Endothelial cell (in vitro differentiated cells): ENCODE results near the gene FAP. TPM values are rescaled to one million over a fixed set of nuclear protein-coding genes. Genes with fewer than 3 reads are reported as not detected.

Experiments
- DNase-seq: peaks from one replicate; pipeline ENCODE4 v3.0.0; 2021; ENCODE audit warnings: low spot score
- H3K27ac Mint-ChIP-seq: one replicate; pipeline ENCODE4 v1.8.0; 2021; ENCODE audit warnings: mixed read lengths, inconsistent platforms; ENCODE audit not compliant: unreplicated experiment
- H3K27me3 Mint-ChIP-seq: one replicate; pipeline ENCODE4 v1.8.0; 2021; ENCODE audit warnings: mild to moderate bottlenecking, moderate library complexity, mixed read lengths, inconsistent platforms; ENCODE audit not compliant: unreplicated experiment
- H3K36me3 Mint-ChIP-seq: one replicate; pipeline ENCODE4 v1.8.0; 2021; ENCODE audit warnings: mild to moderate bottlenecking, low read depth, mixed read lengths, inconsistent platforms; ENCODE audit not compliant: unreplicated experiment
- H3K4me1 Mint-ChIP-seq: one replicate; pipeline ENCODE4 v1.8.0; 2021; ENCODE audit warnings: mild to moderate bottlenecking, mixed read lengths, inconsistent platforms; ENCODE audit not compliant: unreplicated experiment
- H3K4me3 Mint-ChIP-seq: one replicate; pipeline ENCODE4 v1.8.0; 2021; ENCODE audit warnings: mild to moderate bottlenecking, mixed read lengths, inconsistent platforms; ENCODE audit not compliant: unreplicated experiment
- H3K9me3 Mint-ChIP-seq: one replicate; pipeline ENCODE4 v1.8.0; 2021; ENCODE audit warnings: mixed read lengths, inconsistent platforms; ENCODE audit not compliant: unreplicated experiment
- total RNA-seq: library from RNA; stranded (reverse); fragmentation: NEBNext Ultra II Directional; extraction: Animal tissue kit (Norgen Biotek cat#: 25700); gene quantifications from one replicate; pipeline ENCODE4 v1.2.1, GENCODE V29; 2021; ENCODE audit not compliant: unreplicated experiment
- TF ChIP-seq, protein P1 (sequence below): fragments of 200-600 bp; sonication (generic); IDR thresholded peaks from one replicate; pipeline ENCODE4 v1.5.0; 2021; ENCODE audit warnings: antibody characterized with exemption; ENCODE audit not compliant: unreplicated experiment

The FAP gene
- total RNA-seq, 1 donor from 2014 or later = not detected

DNA sequence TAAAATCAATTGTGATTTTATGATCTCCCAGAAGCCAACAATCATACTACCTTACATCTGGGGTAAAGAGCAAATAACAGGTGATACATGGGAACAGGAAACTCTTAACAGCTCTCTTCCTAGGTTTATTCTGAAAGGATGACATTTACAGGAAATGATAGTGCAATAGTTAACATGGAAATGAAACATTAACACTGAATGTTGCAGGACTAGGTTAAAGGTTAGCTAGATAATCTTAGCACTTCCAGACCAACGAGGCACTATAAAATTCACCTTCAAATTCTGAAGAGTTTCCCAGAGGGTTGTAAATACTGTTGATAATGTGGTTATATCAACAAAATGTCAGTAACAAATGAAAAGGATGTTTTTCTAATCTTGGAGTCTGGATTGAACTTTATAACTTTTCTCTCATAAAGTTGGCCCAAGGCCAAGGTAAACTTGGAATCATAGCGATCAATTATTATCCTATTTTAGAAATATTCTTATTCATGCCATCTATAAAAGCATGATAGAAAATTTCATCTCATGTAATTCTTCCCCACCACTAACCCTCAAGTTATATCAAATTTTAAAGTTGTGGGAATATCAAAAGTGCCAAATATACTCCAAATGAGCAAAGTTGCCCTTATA lies 58.3 kb downstream of the FAP start:
- H3K4me3 Mint-ChIP-seq = no peak overlapping the region
- TF ChIP-seq, protein P1, sequence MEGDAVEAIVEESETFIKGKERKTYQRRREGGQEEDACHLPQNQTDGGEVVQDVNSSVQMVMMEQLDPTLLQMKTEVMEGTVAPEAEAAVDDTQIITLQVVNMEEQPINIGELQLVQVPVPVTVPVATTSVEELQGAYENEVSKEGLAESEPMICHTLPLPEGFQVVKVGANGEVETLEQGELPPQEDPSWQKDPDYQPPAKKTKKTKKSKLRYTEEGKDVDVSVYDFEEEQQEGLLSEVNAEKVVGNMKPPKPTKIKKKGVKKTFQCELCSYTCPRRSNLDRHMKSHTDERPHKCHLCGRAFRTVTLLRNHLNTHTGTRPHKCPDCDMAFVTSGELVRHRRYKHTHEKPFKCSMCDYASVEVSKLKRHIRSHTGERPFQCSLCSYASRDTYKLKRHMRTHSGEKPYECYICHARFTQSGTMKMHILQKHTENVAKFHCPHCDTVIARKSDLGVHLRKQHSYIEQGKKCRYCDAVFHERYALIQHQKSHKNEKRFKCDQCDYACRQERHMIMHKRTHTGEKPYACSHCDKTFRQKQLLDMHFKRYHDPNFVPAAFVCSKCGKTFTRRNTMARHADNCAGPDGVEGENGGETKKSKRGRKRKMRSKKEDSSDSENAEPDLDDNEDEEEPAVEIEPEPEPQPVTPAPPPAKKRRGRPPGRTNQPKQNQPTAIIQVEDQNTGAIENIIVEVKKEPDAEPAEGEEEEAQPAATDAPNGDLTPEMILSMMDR = no peak
- no peak overlapping the region for H3K27ac Mint-ChIP-seq
- peaks cover 8% of the 10 kb centered on the region for H3K4me1 Mint-ChIP-seq
- DNase-seq = no peak
- H3K9me3 Mint-ChIP-seq = no peaks in the 10 kb centered on the region
- H3K36me3 Mint-ChIP-seq = no peaks in the 10 kb centered on the region
- H3K27me3 Mint-ChIP-seq = no peaks in the 10 kb centered on the region

DNA sequence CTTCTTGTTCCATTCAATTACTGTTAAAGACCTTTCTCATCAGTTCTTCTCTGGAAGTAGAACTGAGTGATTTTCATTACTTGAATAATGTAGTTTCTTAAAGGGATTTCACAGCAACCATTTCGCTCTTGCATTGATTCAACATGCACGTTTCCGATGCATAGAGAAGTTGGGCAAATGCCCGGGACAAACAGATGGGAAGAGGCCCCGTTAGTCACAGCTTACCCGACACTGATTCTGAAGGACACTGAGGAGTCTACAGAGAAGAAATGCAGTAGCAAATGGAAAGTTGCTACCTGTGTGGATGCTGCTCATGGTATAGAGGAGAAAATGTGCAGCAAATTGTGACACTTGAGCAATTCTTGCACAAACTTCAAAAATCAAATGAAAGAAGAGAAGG lies 58.9 kb downstream of the FAP start:
- no peak overlapping the region for H3K27ac Mint-ChIP-seq
- no peaks in the 10 kb centered on the region for H3K9me3 Mint-ChIP-seq
- TF ChIP-seq, protein P1 = no peak
- H3K4me1 Mint-ChIP-seq = peaks cover 8% of the 10 kb centered on the region
- no peaks in the 10 kb centered on the region for H3K36me3 Mint-ChIP-seq
- H3K4me3 Mint-ChIP-seq = no peak overlapping the region
- no peak for DNase-seq
- H3K27me3 Mint-ChIP-seq = no peaks in the 10 kb centered on the region

DNA sequence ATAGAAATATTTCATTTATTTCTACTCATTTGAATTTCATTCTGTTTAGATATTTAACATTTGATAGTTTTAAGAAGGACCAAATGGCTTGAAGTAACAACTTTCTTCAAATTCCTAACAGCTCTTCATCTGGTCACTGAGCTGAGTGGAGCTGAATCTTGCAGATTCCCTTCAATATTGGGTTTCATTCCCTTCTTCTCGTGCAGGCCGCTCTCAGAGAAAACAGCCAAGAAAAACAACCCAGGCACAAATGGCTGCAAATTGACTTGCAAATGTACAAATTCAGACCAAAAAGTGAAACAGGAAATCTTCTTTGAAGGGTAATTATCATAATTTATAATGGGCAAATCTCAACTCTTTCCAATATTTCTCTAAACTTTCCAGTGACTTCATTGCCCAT lies 60.9 kb downstream of the FAP start:
- Mint-ChIP-seq H3K9me3 (no peaks in the 10 kb centered on the region), H3K4me1 (peaks cover 8% of the 10 kb centered on the region), H3K27me3 (no peaks in the 10 kb centered on the region), H3K27ac (no peak overlapping the region), H3K36me3 (no peaks in the 10 kb centered on the region), H3K4me3 (no peak overlapping the region)
- TF ChIP-seq, protein P1 = no peak
- DNase-seq = no peak

DNA sequence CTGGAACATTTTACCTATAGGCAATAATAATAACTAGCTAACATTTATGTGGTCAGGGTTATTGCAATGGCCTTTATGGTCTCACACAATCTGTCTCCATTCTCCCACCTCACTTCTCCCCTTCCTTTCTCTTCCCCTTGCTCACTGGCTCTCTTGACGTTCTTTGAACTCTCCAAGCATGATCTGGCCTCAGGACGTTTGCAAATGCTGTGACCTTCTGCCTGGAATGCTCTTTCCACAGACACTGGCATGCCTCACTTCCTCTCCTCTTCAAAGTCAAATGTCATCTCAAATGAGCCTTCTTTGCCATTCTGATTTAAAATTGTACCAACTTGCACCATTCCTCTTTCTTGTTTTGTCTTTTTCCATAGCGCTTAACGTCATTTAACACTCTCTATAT lies 65.9 kb downstream of the FAP start:
- H3K27me3 Mint-ChIP-seq = no peaks in the 10 kb centered on the region
- no peak for DNase-seq
- no peak overlapping the region for H3K4me3 Mint-ChIP-seq
- no peak overlapping the region for H3K27ac Mint-ChIP-seq
- TF ChIP-seq, protein P1 = no peak
- H3K4me1 Mint-ChIP-seq = no peaks in the 10 kb centered on the region
- H3K9me3 Mint-ChIP-seq = no peaks in the 10 kb centered on the region
- H3K36me3 Mint-ChIP-seq = no peaks in the 10 kb centered on the region

DNA sequence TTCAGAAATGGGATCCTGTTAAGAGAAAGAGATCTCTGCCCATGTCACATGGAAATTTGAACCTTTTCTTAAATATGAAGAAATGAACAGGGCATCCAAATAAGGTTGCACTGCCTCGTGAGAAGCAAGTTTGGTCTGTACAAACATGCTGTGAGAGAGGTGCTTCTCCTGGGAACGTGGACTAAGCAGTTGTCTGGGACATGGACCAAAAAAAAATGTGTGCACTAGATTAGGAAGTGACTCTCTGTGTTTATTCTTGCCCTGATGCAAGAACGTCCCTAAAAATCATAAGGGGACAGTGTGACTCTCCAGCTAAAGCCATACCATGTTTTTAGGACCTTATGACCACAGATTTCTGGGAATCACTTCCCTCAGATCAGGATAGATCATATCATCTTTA lies 67.5 kb downstream of the FAP start:
- TF ChIP-seq, protein P1 = no peak
- no peaks in the 10 kb centered on the region for H3K9me3 Mint-ChIP-seq
- H3K36me3 Mint-ChIP-seq = no peaks in the 10 kb centered on the region
- no peak overlapping the region for H3K27ac Mint-ChIP-seq
- H3K4me1 Mint-ChIP-seq = no peaks in the 10 kb centered on the region
- DNase-seq = no peak
- H3K27me3 Mint-ChIP-seq = no peaks in the 10 kb centered on the region
- no peak overlapping the region for H3K4me3 Mint-ChIP-seq
